IMR-90 (cell line): ENCODE measurements around the gene PYGO2. TPM values are rescaled to one million over a fixed set of nuclear protein-coding genes. Genes with fewer than 3 reads are reported as not detected.
A peak's percentile ranks its signal among the peaks of the same experiment; 100 is the strongest.

ENCODE experiments used
- ATAC-seq: fragments of 200-7000 bp; cut with Tn5 transposase; 2 replicates; pipeline ENCODE4 v1.9.1; 2020; ENCODE audit warnings: low read depth, mild to moderate bottlenecking, moderate library complexity
- BruUV-seq: library from RNA; stranded (reverse); fragments of 400-500 nt; replicated peaks from 2 replicates; lab custom pipeline; 2021; lab: Mats Ljungman, UMichigan
- CTCF ChIA-PET: fragments of 300-600 bp; formaldehyde crosslinking; extraction: SDS; loops from one replicate; lab custom pipeline; 2021; ENCODE audit warnings: antibody characterized with exemption; lab: Yijun Ruan, JAX
- POLR2A ChIA-PET: fragments of 300-600 bp; sonication (Branson Sonifier 250); formaldehyde crosslinking; loops from one replicate; lab custom pipeline; 2022; ENCODE audit warnings: antibody characterized with exemption; ENCODE audit not compliant: unreplicated experiment; lab: Charles Lee
- DNase-seq: peaks from one replicate; pipeline ENCODE4 v3.0.0; 2013
- H2AFZ ChIP-seq: replicated peaks from 2 replicates; pipeline ENCODE3; 2013; ENCODE audit warnings: low read length, mild to moderate bottlenecking; ENCODE audit not compliant: poor library complexity
- H2AK5ac ChIP-seq: 2 replicates; pipeline ENCODE4 v1.6.1; 2013; ENCODE audit warnings: low read depth, low read length, inconsistent platforms
- H2AK9ac ChIP-seq: replicated peaks from 2 replicates; pipeline ENCODE3; 2013; ENCODE audit warnings: mild to moderate bottlenecking, low read depth, low read length, moderate library complexity; ENCODE audit not compliant: poor library complexity
- H2BK120ac ChIP-seq: 2 replicates; pipeline ENCODE4 v1.6.1; 2013; ENCODE audit warnings: low read depth, low read length, inconsistent platforms
- H2BK15ac ChIP-seq: 3 replicates; pipeline ENCODE4 v1.6.1; 2013; ENCODE audit warnings: low read depth, low read length, inconsistent platforms
- H2BK20ac ChIP-seq: 2 replicates; pipeline ENCODE4 v1.6.1; 2013; ENCODE audit warnings: low read depth, mild to moderate bottlenecking, inconsistent platforms, low read length, moderate library complexity
- H2BK5ac ChIP-seq: 2 replicates; pipeline ENCODE4 v1.6.1; 2013; ENCODE audit warnings: mild to moderate bottlenecking, low read depth, low read length, inconsistent platforms; ENCODE audit not compliant: poor library complexity, severe bottlenecking
- H3K14ac ChIP-seq: replicated peaks from 2 replicates; pipeline ENCODE4 v1.6.1; 2013; ENCODE audit warnings: low read depth, low read length, inconsistent platforms
- H3K18ac ChIP-seq: 2 replicates; pipeline ENCODE4 v1.6.1; 2013; ENCODE audit warnings: low read depth, low read length, control low read depth
- H3K23ac ChIP-seq: 2 replicates; pipeline ENCODE4 v1.6.1; 2013; ENCODE audit warnings: low read depth, low read length, inconsistent platforms
- H3K27ac ChIP-seq: 2 replicates; pipeline ENCODE4 v1.5.1; 2013; ENCODE audit warnings: mild to moderate bottlenecking, control low read depth, low read length; ENCODE audit not compliant: insufficient read depth
- H3K27me3 ChIP-seq: 2 replicates; pipeline ENCODE4 v1.6.1; 2013; ENCODE audit warnings: low read length; ENCODE audit not compliant: control insufficient read depth, insufficient read depth
- H3K36me3 ChIP-seq: 2 replicates; pipeline ENCODE4 v1.6.1; 2013; ENCODE audit warnings: low read length, mixed read lengths; ENCODE audit not compliant: control insufficient read depth, insufficient read depth
- H3K4ac ChIP-seq: 2 replicates; pipeline ENCODE4 v1.6.1; 2013; ENCODE audit warnings: low read depth, low read length, inconsistent platforms
- H3K4me1 ChIP-seq: 2 replicates; pipeline ENCODE4 v1.6.1; 2013; ENCODE audit warnings: low read length, mixed read lengths; ENCODE audit not compliant: control insufficient read depth, insufficient read depth
- H3K4me2 ChIP-seq: 2 replicates; pipeline ENCODE4 v1.6.1; 2013; ENCODE audit warnings: low read depth, mild to moderate bottlenecking, control low read depth, low read length, moderate library complexity
- H3K4me3 ChIP-seq: 2 replicates; pipeline ENCODE4 v1.5.1; 2013; ENCODE audit warnings: low read depth, mild to moderate bottlenecking, control low read depth, low read length, moderate library complexity; ENCODE audit not compliant: insufficient read depth
- H3K56ac ChIP-seq: 2 replicates; pipeline ENCODE4 v1.6.1; 2013; ENCODE audit warnings: low read length, inconsistent platforms; ENCODE audit not compliant: insufficient read depth; ENCODE audit errors: extremely low read depth
- H3K79me1 ChIP-seq, 2 experiments: 2 replicates each; pipeline ENCODE4 v1.6.1; 2013; ENCODE audit warnings: low read length in 2 of 2, inconsistent platforms in 1 of 2, low read depth in 1 of 2
- H3K9ac ChIP-seq: 2 replicates; pipeline ENCODE4 v1.6.1; 2013; ENCODE audit warnings: low read depth, low read length, control low read depth
- H3K9me1 ChIP-seq: 2 replicates; pipeline ENCODE4 v1.6.1; 2013; ENCODE audit warnings: low read length, inconsistent platforms; ENCODE audit not compliant: insufficient read depth
- H3K9me3 ChIP-seq: 2 replicates; pipeline ENCODE4 v1.6.1; 2013; ENCODE audit warnings: low read length; ENCODE audit not compliant: control insufficient read depth, insufficient read depth
- H4K20me1 ChIP-seq: 2 replicates; pipeline ENCODE4 v1.6.1; 2013; ENCODE audit warnings: low read length, inconsistent platforms; ENCODE audit not compliant: insufficient read depth
- H4K5ac ChIP-seq: 2 replicates; pipeline ENCODE4 v1.6.1; 2013; ENCODE audit warnings: mild to moderate bottlenecking, low read depth, low read length, control low read depth
- H4K8ac ChIP-seq, 2 experiments: 2 replicates each; pipeline ENCODE4 v1.6.1; 2013; ENCODE audit warnings: low read depth in 2 of 2, low read length in 2 of 2, control low read depth in 1 of 2, inconsistent platforms in 1 of 2
- H4K91ac ChIP-seq: 2 replicates; pipeline ENCODE4 v1.6.1; 2013; ENCODE audit warnings: low read depth, low read length, inconsistent platforms; ENCODE audit not compliant: insufficient read depth
- CEBPB ChIP-seq: IDR thresholded peaks from 2 replicates; pipeline ENCODE4 v1.6.1; 2012; ENCODE audit warnings: low read depth, low read length, improper control_type of control experiment
- ELK1 ChIP-seq: fragments of 150-350 bp; IDR thresholded peaks from 2 replicates; pipeline ENCODE4 v1.6.1; 2016; ENCODE audit warnings: low read depth, mild to moderate bottlenecking, low read length, moderate library complexity, borderline replicate concordance
- WGBS, 2 experiments: methylation state at CpG; one replicate each; pipeline versions ENCODE4 v1.1.5 to v1.1.7; 2013; ENCODE audit warnings: missing lambda C conversion rate in 2 of 2; ENCODE audit not compliant: insufficient read length in 1 of 2; ENCODE audit errors: extremely low coverage in 2 of 2; 5-methylcytosine and 5-hydroxymethylcytosine counted together
- dilution Hi-C: fragments of 300-500 bp; cut with HindIII; formaldehyde crosslinking; loops from one replicate; pipeline ENCODE4 v1.14.3; 2018; ENCODE audit warnings: low sequenced_read_pairs; ENCODE audit not compliant: unreplicated experiment
- in situ Hi-C: fragments of 300-500 bp; cut with MboI; formaldehyde crosslinking; loops from 3 replicates; pipeline ENCODE4 v1.14.3; 2019; ENCODE audit warnings: low sequenced_read_pairs, inconsistent platforms, mixed read lengths
- intact Hi-C: fragments of 100-400 bp; cut with micrococcal nuclease; formaldehyde crosslinking; loops from 2 replicates; pipeline ENCODE4 v1.10.0; 2022
- polyA plus RNA-seq, 3 experiments: library from polyadenylated mRNA; depleted of rRNA; stranded (reverse); fragments of >200 nt; gene quantifications; 2 replicates each; pipeline ENCODE4 v1.2.3, GENCODE V29; 2012; ENCODE audit warnings: low replicate concordance in 1 of 3
- total RNA-seq: library from RNA; depleted of rRNA; stranded (reverse); fragments of >200 nt; gene quantifications from 2 replicates; pipeline ENCODE4 v1.2.3, GENCODE V29; 2012

The PYGO2 gene
- total and polyA plus RNA-seq, 2 of the 4 experiments (the other 2 are of a cell fraction), result 5.4 to 14.8 TPM

- H3K36me3 ChIP-seq, result peaks cover 60% of the 10 kb centered on the region
- no peak overlapping the region for H3K27ac ChIP-seq
- ChIA-PET CTCF (interaction anchor here (1.1 kb wide), 1 partner anchor 8 kb away, joined by 3 read pairs; the partner anchor contains the start of gene PBXIP1), POLR2A (no interaction called here)
- no TSS peak for BruUV-seq
- H3K27me3 ChIP-seq, result no peaks in the 10 kb centered on the region
- no peak overlapping the region for H3K9ac ChIP-seq
- no peak overlapping the region for H4K5ac ChIP-seq
- peaks cover 13% of the 10 kb centered on the region for H3K4me1 ChIP-seq
- no peak for ATAC-seq
- DNase-seq, result no peak
- no peak overlapping the region for H3K18ac ChIP-seq
- H3K9me1 ChIP-seq, result no peaks in the 10 kb centered on the region
- H3K9me3 ChIP-seq, result no peaks in the 10 kb centered on the region
- H3K79me1 ChIP-seq, result peaks cover 28 to 80% of the 10 kb centered on the region in 2 experiments
- no peak overlapping the region for H2AK9ac ChIP-seq
- no peak overlapping the region for H3K23ac ChIP-seq
- H4K91ac ChIP-seq, result no peak overlapping the region
- peaks cover 46% of the 10 kb centered on the region for H4K20me1 ChIP-seq
- H3K56ac ChIP-seq, result no peak overlapping the region
- H2AK5ac ChIP-seq, result no peak overlapping the region
- no peak overlapping the region for H2AFZ ChIP-seq
- H2BK20ac ChIP-seq, result no peak overlapping the region
- H3K4me3 ChIP-seq, result no peak overlapping the region
- H4K8ac ChIP-seq, result no peak overlapping the region
- WGBS, 2 experiments, result no CpG with 5 or more reads among the region's 6 CpGs
- H2BK15ac ChIP-seq, result no peak overlapping the region
- no peak overlapping the region for H3K4ac ChIP-seq
- H3K4me2 ChIP-seq, result no peak overlapping the region
- no peak overlapping the region for H2BK120ac ChIP-seq
- in situ Hi-C loops (no loop called here), dilution Hi-C loops (no loop called here), intact Hi-C loops (no loop called here)
- H2BK5ac ChIP-seq, result no peak overlapping the region
- H3K14ac ChIP-seq, result no peak overlapping the region
- TF ChIP-seq ELK1 (no peak), CEBPB (peak; percentile 60)
Measured at GRCh38 chr1:154964359-154964758, 2.8 kb upstream of the PYGO2 start.
